GF-D8 (cell line): Measurements from ENCODE around the gene MMADHC.
"Not testable (repeated sequence)": the region's sequence is repeated elsewhere in the genome, so short reads cannot be mapped to it uniquely, and the experiment has no call there.

Experiments used
- DNase-seq: peaks from one replicate; lab custom pipeline; 2025; lab: John Stamatoyannopoulos, UW

MMADHC gene

DNA sequence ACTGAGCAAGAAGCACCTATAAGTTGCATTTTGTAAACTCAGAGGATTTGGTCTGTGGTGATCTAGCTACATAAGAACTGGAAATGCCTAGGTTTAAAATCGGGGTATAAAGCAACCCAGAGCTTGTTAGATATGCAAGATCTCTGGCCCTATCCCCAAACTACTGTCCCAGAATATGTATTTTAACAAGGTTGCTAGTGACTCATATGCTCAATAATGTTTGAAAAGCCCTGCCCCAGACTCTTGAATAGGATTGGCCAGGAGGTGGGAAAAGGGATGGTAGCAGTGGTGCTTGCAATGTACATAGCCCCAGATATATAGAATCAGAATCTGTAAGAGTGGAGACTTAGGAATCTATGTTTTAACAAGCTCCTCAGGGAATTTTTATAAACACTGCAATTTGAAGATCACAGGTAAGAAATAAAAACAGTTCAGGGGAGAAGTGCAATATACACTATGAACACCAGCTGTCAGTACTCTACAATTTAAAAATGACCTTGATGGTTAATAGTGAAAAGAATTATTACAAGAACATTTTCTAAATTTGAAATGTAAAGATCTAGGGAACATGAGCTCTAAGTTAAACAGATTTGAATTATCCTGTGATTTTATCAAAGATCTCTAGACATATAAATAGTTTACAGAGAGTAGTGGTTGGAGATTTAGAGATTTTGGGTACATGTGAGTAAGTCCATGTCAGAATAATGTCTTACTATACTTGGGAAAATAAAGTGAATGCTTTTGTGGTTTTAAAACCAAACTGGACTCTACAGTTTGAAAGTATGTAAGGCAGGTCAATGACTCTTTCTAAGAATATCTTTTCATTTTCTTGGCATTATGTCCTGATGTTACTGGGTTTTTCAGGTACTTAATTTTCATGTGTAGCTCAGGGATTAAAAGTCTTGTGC is 7.7 kb upstream of the MMADHC start:
- DNase-seq, result no peak

- no peak for DNase-seq
These were observed 6.8 kb upstream of the MMADHC start for GRCh38 chr2:149594411-149594810.

DNA sequence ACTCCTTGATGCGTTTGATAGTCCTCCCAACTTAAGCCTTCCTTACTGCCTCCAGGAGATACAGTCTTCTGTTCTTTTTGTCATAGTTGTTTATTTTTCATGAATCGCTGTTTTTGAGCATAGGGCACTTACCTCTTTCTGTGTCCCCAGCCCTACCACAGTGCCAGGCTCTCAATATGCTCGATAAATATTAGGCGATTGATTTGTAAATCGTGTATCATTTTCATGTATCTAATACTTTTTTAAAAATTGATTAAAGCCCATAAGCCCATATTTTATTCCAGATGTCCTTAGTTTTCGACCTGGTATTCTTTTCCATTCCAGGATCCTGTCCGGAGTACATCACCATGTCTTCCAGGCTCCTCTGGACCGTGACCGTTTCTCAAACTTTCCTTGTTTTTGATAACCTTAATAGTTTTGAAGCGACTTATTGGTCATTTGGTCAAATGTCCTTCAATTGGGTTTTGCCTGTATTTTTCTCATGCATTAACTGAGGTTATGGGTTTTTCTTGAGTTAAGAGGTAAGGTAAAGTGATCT is 444 bp upstream of the MMADHC start:
- DNase-seq, result no peak

DNA sequence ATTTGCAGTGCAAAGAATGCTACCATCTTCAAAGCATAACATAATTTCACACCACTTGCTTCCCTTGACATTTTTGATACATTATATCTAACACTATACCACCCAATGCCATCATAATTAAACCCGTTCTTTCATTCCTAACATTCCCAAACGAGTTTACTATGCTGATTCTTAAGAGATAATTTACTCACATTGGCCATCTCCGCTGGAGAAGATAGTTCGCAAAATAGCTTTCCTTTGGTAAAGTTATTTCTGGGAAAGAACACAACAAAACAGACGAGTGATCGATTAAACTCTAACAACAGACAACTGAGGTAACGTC is 716 bp downstream of the MMADHC start:
- DNase-seq, result no peak

DNA sequence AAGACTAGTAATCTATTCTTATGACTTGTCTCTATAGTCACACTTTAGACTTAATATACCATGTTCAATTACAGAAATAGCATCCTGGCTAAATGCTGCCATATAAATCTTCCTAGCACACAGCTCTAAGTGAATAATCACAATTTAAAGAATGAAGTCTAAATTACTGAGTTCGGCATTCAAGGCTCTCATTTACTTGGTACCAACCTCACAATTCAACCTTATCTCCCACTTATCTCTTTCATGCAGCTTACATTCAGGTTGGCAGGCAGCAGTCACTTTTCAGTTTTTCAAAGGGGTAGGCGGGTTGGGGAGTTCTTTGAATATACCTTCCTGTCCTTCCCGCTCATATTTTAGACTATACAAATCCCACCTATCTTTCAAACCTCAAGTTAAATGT is 1.5 kb downstream of the MMADHC start:
- DNase-seq, result no peak

DNA sequence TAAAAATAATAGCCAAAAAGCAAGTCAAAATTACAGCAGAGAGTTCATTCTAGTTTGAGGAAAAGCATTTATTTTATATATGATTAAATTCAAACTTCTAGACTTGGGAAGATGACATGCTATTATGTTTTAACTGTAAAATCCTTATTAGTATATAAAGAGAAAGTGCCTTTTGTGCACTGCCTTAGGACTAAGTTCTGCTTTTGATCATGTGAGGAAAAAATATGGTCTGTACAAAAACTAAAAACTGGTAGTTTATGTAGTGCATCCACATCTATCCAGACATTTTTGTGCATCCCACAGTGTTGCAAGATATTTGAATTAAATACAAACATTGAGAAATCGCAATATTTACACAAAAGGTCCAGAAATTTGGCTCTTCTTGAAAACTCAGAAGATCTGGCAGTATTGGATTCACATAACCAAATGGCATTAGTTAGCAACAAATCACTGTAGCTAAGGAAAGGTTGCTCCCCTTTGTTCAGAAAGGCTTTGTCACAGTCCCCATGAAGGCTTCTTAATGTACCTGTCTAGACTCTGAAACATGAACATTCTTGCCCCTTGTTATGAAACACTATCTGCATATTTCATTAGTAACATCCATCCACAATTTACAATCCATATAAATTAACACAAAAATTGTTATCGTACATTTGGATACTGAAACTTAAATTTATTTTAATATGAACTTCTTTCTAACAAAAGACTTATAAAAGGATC is 2.2 kb downstream of the MMADHC start:
- no peak for DNase-seq

- no peak for DNase-seq
These were observed 7.3 kb downstream of the MMADHC start for GRCh38 chr2:149579972-149580882.

DNA sequence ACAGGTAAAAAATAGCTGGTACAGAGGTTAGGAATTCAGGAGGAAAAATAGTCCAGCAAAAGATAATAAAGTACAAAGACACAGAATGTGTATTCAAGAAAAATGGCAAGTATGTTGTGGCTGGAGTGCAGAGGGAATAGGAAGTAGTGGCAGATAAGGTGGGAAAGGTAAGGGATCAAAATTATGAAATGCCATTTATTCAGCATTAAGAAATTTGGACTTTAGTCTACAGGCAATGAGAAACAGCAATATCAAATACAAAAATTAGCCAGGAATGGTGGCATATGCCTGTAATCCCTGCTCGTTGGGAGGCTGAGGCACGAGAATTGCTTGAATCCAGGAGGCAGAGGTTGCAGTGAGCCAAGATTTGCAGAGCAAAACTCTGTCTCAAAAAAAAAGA is 10.3 kb downstream of the MMADHC start:
- DNase-seq, result no peak

DNA sequence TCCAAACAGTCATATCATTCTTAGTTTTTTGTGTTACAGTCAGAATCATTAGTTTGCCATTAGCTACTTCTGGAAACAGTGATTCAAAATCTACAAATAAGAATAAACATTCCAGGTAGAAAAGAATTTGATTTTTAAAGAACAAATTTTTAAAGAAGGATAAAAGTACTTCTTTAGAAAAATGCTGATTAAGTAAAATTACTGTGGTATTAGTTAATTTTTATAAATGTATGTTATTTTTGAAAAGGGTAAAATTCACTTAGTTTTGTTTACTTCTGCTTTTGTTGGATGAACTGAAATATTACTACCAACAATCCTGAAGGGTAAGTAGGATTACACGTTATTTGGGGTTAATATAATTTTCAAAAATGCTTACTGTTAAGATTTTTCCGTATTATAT is 11.8 kb downstream of the MMADHC start:
- no peak for DNase-seq

- no peak for DNase-seq
These were observed 12.3 kb downstream of the MMADHC start for GRCh38 chr2:149575277-149575676.

DNA sequence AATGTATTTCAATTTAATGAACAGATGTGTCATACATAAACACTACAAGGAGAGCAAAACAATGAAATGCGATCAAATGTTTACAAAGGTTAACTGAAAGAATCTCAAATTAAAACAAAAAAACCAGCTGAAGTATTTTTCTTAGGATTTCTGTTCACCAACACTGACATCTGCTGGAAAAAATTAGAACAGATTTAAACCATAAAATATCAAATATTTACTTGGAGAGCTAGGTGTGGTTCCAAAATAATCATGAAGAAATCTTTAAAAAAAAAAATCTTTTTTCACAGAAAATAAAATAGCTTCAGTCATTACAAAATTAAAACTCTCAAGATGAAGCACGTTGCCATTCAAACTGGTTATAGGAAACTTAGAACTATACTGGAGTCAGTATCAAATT is 13.8 kb downstream of the MMADHC start:
- no peak for DNase-seq

DNA sequence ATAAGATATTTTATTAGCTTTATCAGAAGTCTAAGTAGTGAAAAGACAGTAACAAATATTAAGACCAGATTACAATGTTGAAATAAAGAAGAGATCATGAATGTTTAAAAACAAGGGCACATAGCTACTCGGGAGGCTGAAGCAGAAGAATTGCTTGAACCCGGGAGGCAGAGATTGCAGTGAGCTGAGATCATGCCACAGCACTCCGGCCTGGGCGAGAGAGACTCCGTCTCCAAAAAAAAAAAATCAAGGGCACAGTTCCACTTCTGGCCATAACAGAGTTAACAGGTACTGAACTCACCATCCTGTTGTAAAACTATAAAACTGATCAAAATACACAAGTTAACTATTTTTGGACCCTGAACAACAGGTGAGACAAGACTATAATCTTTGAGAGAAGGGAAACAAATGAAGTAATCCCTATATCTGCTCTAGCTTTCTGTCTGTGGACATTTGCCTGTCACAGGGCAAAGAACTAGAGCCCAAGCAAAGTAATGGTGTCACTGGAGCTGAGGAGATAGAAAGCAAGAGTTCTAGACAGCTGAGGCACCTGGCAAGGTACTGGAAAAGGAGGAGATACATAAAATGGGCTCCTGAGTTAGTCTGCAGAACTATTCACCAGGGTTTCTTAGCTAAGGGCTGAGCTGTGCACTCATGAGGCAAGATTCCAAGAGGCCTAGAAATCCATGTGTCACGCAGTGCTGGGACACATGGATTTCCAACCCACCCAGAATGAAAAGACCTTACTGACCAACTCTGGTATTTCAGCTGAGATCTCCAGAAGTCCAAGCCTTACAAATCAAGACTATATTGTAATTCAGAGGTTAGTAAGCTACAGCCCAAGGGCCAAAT is 15.2 kb downstream of the MMADHC start:
- no peak for DNase-seq

DNA sequence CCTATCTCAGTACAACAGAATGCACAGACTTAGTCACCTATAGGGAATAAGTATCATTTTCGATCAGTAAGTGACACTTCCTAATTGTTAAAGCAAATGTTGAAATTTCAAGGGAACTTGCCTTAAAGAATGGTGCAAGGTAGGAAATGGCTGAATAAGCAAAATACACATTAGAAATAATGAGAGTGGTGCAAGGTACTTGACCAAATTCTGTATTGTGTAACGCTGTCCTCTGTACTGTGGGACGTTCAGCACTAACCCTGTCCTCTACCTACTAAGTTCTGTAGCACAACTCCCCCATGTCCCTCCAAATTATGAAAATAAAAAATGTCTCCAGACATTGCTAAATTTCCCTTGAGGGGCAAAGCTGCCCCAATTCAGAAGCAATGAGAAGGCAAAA is 19.4 kb downstream of the MMADHC start:
- no peak for DNase-seq

GRCh38 chr2:149566652-149567051 is 20.9 kb downstream of the MMADHC start:
- DNase-seq, result no peak

DNA sequence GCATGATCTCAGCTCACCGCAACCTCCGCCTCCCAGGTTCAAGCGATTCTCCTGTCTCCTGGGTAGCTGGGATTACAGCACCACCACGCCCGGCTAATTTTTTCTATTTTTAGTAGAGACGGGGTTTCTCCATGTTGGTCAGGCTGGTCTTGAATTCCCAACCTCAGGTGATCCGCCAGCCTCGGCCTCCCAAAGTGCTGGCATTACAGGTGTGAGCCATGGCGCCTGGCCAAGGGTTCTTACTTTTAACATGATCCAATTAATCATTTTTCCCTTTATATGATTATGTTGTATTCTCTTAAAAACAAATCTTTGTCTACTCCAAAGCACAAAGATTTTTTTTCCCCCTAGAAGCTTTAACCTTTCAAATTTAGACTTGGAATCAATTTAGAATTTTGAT is 21.9 kb downstream of the MMADHC start:
- not testable (repeated sequence) for DNase-seq

- no peak for DNase-seq
These were observed 22.6 kb downstream of the MMADHC start for GRCh38 chr2:149564983-149565382.

GRCh38 chr2:149564097-149564496 is 23.5 kb downstream of the MMADHC start:
- DNase-seq, result no peak

- no peak for DNase-seq
These were observed 25.3 kb downstream of the MMADHC start for GRCh38 chr2:149562324-149562723.

GRCh38 chr2:149561309-149561926 is 26.2 kb downstream of the MMADHC start:
- DNase-seq, result no peak

- DNase-seq, result no peak
These were observed 28.1 kb downstream of the MMADHC start for GRCh38 chr2:149559341-149560068.
